ENCODE results near the gene LILRB5. TPM values are rescaled to one million over a fixed set of nuclear protein-coding genes. Genes with fewer than 3 reads are reported as not detected.
A peak's percentile ranks its signal among the peaks of the same experiment; 100 is the strongest.
"Not testable (repeated sequence)": the region's sequence is repeated elsewhere in the genome, so short reads cannot be mapped to it uniquely, and the experiment has no call there.

Gene LILRB5
- total RNA-seq, 1 experiment from 2014 or later = not detected

DNA sequence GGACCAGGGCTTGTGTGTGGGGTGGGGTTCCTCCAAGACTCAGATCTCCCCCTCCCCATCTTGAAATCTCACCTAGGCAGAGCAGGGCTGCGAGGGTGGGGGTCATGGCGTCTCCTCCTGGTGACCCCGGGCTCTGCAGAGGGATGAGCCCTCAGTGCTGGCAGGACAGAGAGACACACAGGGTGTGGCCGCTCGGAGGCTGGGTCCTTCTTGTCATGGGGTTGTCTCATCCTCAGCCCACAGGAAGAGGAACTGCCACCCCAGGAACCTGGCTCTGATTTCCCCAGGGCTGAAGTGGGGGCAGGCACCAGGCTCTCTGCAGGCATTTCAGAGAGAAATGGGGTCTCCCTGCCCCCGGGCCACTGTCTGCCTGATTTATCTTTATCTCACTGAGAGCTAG is 14.4 kb downstream of the LILRB5 start, which contains the start of gene LILRA6:
Gene LILRA6 (minus strand): TSS at position 145 of the 400 bp plus-strand sequence.
- not testable (repeated sequence) for DNase-seq (ENCODE audit: low spot score)

DNA sequence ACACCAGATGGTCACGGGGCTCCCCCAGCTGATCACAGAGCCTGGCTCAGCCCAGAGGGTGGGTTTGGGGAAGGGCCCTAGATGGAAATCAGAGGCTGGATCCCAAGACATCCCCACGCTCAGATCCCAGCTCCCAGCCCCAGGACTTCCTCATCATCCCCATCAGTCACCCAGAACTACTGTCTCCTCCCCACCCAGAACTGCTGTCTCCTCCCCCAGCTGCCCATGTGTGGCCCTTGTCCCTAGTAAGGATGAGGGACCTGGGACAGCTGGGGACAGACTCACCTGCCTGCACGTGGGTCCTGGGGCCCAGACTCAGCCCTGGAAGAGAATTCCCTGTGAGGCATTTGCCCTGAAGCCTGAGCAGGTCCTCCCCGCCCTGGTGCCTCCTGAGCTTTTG is 14.8 kb downstream of the LILRB5 start:
- DNase-seq (ENCODE audit: low spot score) = not testable (repeated sequence)

DNA sequence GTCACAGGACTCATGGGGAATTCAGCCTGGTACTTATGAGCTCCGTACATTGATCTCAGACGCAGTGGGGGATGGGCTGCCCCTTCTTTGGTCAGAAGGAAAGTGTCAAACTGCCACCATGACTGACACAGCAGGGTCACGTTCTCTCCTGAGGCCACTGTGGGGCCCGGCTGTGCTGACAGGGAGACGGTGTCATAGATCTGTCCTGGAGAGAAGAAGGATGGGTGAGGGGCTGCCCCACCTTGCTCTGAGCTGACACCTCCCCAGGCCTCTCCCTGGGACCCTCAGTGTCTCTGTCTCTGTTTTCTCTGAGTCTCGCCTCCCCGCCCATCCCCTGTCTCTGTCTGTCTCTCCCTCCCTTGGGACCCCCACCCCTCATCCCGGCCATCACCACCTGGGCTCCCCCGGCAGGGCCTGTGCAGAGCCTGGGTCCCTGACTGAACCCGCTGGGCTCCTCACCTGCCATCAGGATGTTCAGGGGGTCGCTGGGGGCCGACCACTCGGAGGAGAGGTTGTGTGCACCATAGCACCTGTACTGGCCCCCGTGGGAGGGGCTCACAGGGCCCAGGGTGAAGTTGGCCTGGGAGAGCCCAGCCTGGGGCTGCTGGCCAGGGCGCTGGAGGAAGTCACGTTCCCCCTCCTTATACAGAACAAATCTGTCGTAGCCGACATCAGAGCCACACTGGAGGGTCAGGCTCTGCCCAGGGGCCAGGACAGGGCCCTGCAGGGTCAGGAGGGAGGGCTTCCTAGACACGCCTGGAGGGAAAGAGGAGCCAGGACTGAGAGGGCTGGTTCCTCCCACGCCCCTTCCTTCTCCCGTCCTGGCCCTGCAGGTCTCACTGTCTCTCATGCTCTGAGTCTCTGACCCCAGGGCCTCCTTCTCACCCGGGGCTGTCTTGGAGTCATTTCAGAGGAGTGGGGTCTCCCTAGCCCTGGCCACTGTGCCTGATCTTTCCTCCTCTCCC is 16.4 kb downstream of the LILRB5 start:
- DNase-seq (ENCODE audit: low spot score) = not testable (repeated sequence)

DNA sequence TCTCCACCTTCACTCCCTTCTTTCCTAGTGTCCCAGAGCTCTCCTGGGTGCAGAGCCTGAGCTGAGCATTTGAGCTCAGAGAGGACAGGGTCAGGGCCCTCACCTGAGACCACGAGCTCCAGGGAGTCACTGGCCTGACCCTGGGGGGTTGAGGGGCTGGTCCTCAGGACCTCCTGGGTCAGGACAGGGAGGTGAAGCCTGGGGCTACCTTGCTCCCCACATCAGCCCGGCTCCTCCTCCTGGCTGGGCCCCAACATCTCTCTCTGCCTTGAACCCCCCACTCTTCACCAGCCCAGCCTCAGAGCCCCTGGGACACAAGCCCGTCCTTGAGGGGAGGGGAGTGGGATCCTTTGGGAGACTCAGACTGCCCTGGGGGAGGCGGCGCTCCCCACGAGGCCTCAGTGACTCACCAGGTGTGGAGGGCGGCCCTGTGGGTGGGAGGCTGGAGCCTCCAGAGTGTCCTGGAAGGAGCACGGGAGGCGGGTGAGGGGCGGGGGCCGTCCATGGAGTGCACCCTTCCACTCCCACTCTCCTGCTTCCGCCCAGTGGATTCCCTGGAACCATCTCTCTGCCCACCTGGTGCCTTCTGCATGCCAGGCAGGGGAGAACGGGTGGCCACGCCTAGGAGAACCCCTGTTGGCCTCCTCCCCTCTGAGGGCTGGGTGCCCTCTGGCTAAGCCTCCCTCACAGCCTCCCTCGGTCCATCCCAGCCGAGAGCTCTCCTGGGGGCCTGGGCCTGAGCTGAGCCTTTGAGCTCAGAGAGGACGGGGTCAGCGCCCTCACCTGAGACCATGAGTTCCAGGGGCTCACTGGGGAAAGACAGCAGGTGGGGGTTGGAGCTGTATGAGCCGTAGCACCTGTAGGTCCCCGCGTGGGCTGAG is 17.3 kb downstream of the LILRB5 start:
- DNase-seq (ENCODE audit: low spot score) = not testable (repeated sequence)

DNA sequence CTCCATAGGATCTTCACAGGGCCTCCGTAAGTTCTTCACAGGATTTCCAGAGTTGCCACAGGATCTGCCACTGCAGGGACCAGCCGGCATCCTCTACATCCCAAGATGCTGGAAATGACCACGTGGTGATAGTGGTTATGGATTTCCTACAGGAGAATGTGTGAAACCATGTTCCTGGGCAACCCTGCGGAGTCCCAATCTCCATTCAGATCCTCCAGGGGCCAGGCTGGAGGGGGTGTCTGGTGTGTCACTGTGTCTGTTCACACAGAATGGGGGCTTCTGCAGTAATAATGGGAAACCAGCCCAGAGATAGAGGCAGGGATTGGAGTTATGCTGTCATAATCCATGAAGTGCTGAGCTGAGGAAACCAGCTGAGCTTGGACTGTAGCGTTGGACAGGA is 23.1 kb downstream of the LILRB5 start:
- DNase-seq (ENCODE audit: low spot score) = no peak

DNA sequence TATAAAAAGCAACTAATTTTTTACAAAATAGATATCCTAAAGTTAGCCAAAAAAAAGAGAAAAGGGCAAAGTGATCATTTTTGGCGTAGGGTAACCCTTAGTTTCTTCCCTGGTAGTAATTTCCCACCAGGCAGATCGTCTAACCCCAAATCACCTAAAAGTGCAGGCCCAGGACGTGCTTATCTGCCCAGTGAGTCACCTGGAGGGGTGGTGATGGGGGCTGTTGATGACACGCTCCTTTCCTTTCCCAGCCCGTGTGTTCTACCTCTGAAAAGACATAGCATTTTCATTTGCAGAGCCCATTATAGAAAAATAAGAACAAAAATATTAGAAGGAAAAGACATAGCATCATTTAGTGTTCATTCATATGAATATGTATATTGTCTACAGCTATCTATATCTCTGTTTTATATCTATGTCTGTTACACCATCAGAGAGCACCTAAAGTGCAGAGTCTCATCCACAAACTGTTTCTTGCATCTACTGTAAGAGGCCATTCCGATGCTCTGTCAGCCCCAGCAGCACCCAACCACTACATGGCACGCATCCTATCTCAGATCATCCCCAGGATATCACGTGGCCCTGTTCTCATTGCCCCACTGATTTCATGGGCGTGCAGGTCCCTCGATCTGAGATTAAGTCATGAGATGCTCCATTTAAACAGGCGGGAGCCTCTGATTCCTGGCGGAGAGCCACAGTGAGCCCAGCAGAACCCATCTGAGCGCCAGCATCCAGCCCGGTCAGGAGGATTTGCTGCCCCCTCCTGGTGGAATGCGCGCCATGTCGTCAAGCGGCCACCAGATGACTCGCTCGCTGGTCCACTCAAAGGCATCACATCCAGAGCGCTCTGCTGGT is 25.8 kb downstream of the LILRB5 start:
- DNase-seq (ENCODE audit: low spot score) = peak; percentile 93

DNA sequence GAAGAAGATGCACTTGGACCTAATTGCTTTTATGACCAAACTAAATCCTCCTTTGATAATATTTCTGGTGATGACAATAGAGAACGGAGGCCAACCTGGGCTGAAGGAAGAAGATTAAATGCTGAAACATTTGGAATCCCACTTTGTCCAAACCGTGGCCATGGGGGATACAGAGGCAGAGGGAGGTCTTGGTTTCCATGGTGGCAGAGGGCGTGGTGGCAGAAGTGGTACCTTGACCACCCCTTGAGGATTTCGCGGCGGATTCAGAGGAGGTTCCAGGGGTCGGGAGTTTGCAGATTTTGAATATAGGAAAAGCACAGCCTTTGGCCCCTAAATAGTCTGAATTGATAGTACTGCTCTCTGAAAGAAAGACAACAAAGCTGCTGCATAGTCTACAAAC is 27.0 kb downstream of the LILRB5 start:
- no peak for DNase-seq (ENCODE audit: low spot score)

DNA sequence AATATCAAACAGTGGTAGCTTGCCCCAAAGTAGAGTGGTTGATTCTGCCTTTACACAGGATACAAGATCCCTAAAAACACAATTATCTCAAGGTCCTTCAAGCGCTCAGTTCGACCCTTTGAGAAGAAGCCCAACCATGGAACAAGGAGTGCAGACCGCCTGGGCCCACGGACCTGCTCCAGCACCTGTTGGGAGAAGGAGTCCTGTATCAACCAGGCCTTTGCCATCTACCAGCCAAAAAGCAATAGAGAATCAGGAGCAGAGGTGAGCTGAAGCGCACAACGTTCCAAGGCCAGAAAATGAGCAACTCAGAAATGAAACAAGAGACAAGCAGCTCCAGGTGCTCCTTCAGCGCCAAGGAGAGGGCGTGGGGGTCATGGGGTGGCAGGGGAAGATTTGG is 27.9 kb downstream of the LILRB5 start:
- no peak for DNase-seq (ENCODE audit: low spot score)

DNA sequence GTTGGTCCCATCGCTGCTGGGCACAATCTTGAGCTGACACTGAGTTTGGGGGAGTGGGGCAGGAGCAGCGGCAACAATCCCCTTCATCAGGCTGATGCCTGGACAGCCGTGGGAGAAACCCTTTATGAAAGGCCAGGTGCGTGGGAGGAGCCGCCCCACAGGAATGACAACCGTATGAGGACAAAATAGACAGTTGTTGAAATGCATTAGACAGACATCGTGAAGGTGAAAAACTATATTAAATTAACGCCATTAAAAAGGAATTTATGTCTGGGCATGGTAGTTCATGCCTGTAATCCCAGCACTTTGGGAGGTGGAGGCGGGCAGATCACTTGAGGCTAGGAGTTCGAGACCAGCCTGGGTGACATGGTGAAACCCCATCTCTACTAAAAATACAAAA is 32.5 kb downstream of the LILRB5 start:
- DNase-seq (ENCODE audit: low spot score) = not testable (repeated sequence)

DNA sequence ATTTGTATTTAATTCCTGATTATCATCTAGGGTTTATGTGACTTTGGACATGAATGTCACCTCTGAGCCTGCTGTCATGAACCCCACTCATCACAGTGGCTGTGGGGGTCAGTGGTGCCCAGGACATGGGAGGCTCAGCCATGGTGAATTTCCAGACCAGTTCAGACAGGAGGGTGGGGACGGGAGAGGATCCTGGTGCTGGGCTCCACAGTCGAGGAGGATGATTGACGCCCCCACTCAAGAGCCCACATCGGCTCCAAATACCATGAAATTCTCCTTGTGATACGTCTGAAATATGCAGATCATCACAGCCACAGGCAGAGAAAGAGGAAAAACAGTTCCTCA is 33.2 kb downstream of the LILRB5 start:
- DNase-seq (ENCODE audit: low spot score) = not testable (repeated sequence)

DNA sequence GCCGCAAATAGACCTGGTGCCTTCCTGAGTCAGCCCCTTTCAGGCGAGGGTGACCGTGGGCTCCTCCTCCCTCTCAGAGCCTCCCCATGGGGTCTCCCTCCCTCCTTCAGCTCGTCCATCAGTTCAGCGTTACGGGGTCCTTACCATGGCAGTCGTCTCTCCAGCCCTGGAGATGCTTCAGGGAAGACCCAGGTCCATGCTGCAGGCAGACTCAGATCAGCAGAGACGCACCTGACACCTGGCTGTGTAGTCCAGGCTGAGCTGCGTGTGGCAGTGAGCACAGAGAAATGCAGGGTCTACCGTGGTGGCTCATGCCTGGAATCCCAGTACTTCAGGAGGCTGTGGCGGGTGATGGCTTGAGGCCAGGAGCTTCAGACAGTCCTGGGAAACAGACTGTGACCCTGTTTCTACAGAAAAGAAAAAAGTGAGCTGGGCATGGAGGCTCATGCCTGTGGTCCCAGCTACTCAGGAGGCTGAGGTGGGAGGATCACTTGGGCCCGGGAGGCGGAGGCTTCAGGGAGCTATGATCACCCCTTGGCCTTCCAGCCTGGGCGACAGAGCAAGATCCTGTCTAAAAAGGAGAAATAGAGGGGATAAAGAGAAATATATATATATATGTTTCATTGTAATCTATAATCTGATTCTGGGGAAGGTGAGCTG is 33.7 kb downstream of the LILRB5 start:
- DNase-seq (ENCODE audit: low spot score) = not testable (repeated sequence)

DNA sequence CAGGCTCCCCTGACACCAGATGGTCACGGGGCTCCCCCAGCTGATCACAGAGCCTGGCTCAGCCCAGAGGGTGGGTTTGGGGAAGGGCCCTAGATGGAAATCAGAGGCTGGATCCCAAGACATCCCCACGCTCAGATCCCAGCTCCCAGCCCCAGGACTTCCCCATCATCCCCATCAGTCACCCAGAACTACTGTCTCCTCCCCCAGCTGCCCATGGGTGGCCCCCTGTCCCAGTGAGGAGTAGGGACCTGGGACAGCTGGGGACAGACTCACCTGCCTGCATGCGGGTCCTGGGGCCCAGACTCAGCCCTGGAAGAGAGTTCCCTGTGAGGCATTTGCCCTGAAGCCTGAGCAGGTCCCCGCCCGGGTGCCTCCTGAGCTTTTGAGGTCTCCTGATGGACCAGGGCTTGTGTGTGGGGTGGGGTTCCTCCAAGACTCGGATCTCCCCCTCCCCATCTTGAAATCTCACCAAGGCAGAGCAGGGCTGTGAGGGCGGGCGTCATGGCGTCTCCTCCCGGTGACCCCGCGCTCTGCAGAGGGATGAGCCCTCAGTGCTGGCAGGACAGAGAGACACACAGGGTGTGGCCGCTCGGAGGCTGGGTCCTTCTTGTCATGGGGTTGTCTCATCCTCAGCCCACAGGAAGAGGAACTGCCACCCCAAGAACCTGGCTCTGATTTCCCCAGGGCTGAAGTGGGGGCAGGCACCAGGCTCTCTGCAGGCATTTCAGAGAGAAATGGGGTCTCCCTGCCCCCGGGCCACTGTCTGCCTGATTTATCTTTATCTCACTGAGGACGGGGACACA is 34.4 kb downstream of the LILRB5 start, which contains the start of gene LILRB3:
Gene LILRB3 (minus strand): TSS at position 534 of the 803 bp plus-strand sequence. CDS start 31 bp downstream, at position 503.
- not testable (repeated sequence) for DNase-seq (ENCODE audit: low spot score)

DNA sequence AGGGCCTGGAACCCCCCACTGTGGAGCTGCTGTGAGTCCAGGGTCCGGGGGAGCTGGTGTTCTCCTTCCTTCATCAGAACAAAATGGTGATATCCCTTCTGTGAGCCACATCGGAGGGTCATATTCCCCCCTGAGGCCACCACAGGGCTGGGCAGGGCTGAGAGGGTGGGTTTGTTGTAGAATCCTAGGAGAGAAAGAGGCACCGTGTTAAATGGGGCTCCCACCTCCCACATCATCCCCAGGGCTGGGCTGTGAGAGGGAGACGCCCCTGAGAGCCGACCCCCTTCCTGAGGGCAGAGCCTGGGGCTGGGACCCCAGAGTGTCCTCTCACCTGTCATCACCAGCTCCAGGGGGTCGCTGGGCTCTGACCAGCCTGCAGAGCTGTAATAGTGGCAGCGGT is 35.1 kb downstream of the LILRB5 start:
- DNase-seq (ENCODE audit: low spot score) = not testable (repeated sequence)

DNA sequence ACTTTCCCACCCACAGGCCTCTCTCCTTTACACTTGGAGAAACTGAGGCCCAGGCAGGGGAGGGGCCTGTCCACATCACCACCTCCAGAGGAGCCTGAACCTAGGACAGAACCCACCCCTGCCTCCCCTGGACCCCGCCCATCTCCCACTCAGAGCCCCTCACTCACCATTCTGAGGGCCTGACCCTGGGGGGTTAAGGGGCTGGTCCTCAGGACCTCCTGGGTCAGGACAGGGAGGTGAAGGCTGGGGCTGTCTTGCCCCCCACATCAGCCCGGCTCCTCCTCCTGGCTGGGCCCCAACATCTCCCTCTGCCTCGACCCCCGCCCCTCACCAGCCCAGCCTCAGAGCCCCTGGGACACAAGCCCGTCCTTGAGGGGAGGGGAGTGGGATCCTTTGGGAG is 37.4 kb downstream of the LILRB5 start:
- not testable (repeated sequence) for DNase-seq (ENCODE audit: low spot score)

DNA sequence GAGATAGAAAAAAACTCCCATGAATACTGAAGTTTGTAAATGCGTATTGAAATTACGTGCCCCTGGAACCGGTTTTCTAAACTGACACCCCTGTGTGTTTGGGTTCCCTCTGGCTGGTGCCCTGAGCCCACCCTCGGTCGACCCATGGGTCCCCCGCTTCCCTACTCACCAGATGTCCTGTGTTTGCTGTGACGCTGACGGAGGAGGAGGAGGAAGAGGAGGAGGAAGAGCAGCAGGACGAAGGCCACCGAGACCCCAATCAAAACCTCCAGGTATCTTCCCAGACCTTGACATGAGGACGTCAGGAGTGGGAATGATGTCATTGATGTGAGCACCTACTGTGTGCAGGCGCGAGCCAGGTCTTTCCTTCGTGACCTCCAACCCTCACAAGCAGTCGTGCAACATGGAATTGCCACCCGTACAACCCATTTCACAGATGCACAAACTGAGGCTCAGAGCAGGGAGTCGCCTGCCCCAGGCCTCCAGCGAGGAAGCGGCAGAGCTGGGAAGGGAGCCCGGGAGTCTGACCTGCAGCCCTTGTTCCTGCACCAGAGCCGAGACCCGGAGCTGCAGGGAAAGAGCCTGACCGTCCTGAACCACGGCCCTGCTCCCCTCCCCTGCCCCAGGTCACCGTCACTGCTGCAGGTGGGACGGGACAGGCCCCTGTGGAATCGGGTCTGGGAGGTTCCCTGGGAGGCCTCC is 38.0 kb downstream of the LILRB5 start:
- no peak for DNase-seq (ENCODE audit: low spot score)

DNA sequence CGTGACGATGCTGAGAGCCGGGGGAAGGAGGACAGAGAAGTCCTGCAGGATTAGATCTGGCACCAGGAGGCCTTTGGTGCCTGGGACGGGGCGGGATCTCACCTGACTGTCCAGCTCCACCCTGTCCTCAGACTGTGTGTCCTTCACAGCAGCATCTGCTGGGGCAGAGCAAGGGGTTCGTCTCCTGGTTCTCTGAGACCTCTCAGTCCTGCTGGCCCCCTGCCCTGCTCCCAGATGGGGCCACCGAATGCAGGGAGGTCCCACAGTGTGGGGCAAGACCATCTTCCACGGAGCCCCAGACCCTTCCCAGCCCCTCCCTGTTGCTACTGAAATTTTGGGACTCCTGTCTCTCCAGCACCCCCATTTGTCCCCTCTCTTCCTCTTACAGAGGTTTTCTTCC is 38.8 kb downstream of the LILRB5 start:
- DNase-seq (ENCODE audit: low spot score) = no peak

DNA sequence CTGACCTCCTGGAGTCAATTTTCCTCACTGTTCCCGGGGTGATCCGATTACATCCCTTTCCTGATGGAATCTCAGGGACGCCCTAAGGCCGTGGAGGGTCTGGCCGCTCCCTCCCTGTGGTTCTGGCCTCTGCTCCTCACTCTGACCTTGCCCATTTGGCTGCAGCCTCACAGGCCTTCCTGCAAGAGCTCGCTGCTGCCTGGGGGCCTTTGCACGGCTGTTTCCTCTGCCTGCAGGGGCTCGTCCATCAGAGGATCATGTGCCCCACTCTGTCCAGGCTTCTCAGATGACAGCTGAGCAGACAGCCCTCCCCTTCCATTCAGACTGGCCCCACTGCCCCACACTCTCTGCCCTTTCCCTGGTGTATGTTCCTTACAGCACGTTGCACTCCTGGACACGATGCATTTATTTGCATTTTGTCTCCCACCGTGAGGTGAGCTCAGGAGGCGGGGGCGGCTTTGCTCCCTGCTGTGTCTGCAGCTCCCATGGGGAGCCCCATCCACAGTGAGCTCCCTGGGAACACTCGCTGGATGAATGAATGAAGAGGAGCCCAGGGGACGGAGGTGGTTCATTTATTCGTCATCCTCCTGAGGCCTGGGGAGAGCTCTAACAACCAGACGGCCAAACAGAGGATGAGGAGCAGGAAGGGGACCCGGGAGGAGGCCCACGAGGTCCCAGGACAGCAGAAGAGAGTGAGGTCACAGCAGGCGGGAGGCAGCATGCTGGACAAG is 39.4 kb downstream of the LILRB5 start:
- DNase-seq (ENCODE audit: low spot score) = not testable (repeated sequence)

DNA sequence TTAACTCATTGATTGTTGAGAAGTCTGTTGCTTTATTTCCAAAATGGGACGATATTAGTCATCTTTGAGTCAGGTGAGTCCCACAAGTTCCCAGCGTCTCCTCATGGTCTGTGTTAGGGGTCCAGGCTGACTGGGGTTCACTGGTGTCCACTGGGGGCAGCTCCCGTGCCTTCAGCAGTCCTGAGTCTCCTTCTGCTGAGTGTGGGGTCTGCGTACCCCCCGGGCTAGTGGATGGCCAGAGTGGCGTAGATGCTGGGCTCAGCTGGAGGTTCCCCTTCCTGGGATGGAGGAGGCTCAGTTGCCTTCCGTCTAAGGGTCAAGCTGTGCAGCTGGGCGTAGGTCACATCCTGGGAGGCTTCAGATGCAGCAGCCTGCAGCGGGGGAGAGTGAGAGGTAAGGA is 40.2 kb downstream of the LILRB5 start:
- DNase-seq (ENCODE audit: low spot score) = no peak

DNA sequence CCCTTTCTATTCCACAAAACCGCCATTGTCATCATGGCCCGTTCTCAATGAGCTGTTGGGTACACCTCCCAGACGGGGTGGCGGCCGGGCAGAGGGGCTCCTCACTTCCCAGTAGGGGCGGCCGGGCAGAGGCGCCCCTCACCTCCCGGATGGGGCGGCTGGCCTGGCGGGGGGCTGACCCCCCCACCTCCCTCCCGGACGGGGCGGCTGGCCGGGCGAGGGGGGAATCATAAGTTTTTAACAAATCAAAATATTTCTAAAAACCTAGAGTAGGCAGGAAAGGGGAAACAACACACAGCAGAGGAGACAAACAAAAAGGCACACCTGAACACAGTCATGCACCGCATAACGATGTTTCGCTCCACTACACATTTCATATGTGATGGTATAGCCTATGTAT is 42.3 kb downstream of the LILRB5 start:
- not testable (repeated sequence) for DNase-seq (ENCODE audit: low spot score)

All from A172 (cell line).